B cell (primary cell): ENCODE results near the gene CNOT8.

ENCODE experiments used
- EZH2 ChIP-seq: IDR thresholded peaks from 2 replicates; pipeline ENCODE4 v1.6.1; 2012; ENCODE audit warnings: borderline replicate concordance, low read depth, mild to moderate bottlenecking, moderate library complexity, low read length; ENCODE audit not compliant: insufficient read depth, poor library complexity, severe bottlenecking
- TF ChIP-seq, protein P1 (sequence below): fragments of 200-600 bp; IDR thresholded peaks from one replicate; pipeline ENCODE4 v1.8.0; 2022; ENCODE audit warnings: antibody characterized with exemption, mild to moderate bottlenecking

DNA sequence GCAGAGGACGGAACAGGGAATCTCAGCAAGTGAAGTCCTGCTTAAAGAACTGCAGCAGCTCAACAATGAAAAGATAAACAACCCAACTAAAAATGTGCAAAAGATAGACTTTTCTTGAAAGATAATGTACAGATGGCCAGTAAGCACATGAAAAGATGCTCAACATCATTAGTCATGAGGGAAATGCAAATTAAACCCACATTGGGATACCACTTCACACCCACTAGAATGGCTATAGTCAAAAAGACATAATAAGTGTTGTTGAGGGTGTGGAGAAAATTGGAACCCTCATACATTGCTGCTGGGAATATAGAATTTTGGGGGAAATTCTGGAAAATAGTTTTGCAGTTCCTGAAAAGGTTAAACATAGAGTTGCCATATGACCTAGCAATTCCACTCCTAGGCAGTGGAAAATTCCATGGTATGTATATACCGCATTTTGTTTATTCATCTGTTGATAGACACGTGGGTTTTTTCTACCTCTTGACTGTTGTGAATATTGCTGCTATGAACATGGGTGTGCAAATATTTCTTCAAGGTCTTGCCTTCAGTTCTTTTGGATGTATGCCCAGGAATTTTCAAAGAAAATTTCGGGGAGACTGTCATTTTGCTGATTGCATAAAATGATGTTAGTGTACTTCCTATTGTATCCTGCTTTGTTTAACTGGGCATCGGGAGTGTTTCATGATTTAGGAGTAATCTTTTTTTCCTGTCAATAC is 7.2 kb downstream of the CNOT8 start:
- TF ChIP-seq, protein P1, sequence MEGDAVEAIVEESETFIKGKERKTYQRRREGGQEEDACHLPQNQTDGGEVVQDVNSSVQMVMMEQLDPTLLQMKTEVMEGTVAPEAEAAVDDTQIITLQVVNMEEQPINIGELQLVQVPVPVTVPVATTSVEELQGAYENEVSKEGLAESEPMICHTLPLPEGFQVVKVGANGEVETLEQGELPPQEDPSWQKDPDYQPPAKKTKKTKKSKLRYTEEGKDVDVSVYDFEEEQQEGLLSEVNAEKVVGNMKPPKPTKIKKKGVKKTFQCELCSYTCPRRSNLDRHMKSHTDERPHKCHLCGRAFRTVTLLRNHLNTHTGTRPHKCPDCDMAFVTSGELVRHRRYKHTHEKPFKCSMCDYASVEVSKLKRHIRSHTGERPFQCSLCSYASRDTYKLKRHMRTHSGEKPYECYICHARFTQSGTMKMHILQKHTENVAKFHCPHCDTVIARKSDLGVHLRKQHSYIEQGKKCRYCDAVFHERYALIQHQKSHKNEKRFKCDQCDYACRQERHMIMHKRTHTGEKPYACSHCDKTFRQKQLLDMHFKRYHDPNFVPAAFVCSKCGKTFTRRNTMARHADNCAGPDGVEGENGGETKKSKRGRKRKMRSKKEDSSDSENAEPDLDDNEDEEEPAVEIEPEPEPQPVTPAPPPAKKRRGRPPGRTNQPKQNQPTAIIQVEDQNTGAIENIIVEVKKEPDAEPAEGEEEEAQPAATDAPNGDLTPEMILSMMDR: no peak
- no peak for TF ChIP-seq EZH2
